Frontal cortex (tissue), 4 donors: ENCODE measurements around the gene POP5. TPM values are rescaled to one million over a fixed set of nuclear protein-coding genes. Genes with fewer than 3 reads are reported as not detected.

Experiments
- DNase-seq, 2 donors: peaks; one replicate each; pipeline ENCODE4 v3.0.0; 2012; ENCODE audit warnings: low spot score in 2 of 2
- FAIRE-seq: peaks from 2 replicates; lab custom pipeline; 2012; peaks lifted over from hg19 to GRCh38; lab: Jason Lieb, UNC
- total RNA-seq: library from RNA; depleted of rRNA; stranded (reverse); fragments of >200 nt; gene quantifications from one replicate; pipeline ENCODE4 v1.2.3, GENCODE V29; 2014
- donor health status: control.
- donor health status: control.
- donor health status: control.

Gene POP5
- total RNA-seq, 1 donor from 2014 or later, result 27.3 TPM

DNA sequence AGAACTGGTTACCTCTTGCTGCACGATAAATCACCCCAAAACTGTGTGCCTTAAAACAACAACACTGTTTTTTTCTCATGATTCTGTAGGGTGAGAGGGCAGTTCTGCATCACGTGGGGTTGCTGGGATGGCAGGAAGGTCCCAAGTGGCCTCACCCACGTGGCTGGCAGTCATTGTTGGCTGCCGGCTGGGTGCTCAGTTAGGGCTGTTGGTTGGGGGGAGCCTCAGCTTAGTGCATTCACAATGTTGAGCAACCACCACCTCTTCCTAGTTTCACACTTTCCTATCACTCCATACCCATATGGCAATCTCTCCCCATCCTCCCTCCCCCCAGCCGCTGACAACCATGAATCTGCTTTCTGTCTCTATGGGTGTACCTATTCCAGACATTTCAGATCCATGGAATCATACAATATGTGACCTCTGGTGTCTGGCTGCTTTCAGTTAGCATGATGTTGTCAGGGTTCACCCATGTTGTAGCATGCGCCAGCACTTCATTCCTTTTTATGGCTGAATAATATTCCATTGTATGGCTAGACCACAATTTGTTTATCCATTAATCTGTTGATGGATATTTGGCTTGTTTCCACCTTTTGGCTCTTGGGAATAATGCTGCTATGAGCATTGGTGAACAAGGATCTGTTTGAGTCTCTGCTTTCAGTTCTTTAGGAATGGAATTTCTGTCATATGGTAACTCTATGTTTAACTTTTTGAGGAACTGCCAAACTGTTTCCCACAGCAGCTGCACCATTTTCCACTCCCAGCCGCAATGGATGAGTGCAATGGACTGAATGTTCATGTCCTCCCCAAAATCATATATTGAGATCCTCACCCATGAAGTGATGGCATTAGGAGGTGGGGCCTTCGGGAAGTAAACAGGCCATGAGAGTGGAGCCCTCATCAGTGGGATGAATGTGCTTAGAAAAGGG lies 11.2 kb upstream of the POP5 start:
- FAIRE-seq (no peak), DNase-seq (no peak)

DNA sequence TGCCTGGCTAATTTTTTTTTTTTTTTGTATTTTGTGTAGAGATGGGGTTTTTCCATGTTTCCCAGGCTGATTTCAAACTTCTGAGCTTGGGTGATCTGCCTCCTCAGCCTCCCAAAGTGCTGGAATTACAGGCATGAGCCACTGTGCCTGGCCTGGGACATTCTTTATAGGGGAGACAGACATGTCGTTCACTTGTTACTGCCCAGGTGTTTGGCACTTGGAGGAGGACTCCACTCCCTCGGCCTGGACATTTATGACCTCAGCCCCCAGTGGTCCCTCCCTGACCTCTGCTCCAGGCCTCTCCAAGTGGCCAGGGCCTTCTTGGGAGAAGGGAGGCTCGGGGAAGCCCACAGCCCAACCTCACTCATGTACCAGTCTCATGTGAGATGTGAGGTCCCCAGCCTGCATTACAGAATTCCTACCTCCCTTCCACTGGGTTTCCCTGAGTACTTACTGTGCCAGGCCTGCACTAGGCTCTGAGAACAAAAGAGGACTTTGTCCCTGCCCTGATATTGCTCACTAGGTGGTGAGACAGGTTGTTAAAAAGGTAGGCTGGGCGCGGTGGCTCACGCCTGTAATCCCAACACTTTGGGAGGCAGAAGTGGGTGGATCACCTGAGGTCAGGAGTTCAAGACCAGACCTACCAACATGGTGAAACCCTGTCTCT lies 9.7 kb upstream of the POP5 start:
- FAIRE-seq (no peak), DNase-seq (no peak)

DNA sequence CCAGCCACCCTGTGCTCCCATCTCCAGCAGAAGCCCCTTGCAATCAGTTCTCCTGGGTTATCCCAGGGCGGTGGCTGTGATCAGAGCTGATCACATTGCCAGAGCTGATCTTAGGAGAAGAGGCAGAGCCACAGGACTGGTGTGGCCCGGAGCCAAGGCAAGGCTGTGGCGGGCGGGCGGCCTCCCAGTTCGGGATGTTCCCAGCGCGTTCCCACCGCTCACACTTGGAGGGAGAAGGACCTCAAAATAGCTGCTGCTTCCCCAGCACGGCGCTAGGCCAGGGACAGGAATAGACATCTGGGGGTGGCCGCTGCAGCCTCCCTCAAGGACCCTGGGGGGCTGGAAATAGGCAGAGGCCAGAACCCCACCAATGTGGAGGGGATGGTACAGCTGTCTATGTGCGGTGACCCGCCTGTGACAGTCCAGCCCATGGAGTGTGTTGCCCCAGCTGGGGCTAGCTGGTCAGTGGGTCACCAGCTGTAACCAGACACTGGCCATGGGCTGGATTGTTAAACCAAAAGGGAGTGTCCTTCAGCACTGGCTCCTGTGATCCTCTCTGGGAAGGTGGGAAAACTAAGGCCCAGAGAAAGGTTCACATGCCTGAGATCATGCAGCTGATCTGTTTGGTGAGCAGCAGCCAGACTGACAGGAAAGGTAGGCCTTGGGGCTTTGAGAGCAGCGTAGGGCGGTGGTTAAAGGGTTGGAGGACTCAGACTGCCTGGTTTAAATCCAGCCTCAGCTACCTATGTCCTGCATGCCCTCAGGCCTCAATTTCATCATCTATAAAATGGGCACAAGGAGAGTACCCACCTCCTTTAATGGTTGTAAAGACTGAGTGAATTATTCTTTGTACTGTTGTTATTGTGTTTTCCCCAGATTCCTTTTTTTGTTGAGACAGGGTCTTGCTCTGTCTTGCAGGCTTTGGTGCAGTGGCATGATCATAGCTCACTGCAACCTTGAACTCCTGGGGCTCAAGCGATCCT lies 8.0 kb upstream of the POP5 start:
- DNase-seq (peak in 1 of 2 donors; percentile 37), FAIRE-seq (no peak)

DNA sequence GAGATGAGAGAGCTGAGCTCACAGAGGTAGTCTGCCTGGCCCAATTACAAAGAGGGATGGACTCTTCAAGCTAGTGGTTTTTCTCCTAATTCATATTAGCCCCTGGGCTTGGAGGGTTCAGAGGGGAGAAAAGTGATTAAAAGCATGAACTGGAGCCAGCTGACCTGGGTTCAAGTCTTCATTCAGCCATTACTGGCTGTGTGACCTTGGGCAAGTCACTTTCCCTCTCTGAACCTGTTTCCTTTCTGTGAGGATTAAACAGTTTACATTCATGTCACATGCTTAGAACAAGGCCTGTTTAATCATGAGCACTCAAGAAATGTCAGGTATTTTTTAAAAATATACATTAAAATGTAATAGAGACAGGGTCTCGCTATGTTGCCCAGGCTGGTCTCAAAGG lies 7.2 kb upstream of the POP5 start:
- no peak for DNase-seq
- no peak for FAIRE-seq

DNA sequence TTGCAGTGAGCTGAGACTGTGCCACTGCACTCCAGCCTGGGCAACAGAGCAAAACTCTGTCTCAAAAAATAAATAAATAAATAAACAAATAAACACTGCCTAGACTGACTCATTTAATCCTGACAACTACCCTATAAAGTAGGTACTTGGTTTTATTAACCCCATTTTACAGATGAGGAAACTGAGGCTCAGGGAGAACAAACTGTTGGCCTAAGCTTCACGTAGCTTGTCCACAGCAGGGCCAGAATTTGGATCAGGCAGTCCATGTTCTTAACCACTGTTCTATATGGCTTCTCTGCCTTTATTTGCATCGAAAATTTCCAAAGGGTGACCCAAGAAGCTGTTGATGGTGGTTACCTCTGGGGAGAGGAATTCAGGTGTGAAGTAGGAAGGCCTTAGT lies 5.7 kb upstream of the POP5 start:
- no peak for FAIRE-seq
- DNase-seq, result no peak

DNA sequence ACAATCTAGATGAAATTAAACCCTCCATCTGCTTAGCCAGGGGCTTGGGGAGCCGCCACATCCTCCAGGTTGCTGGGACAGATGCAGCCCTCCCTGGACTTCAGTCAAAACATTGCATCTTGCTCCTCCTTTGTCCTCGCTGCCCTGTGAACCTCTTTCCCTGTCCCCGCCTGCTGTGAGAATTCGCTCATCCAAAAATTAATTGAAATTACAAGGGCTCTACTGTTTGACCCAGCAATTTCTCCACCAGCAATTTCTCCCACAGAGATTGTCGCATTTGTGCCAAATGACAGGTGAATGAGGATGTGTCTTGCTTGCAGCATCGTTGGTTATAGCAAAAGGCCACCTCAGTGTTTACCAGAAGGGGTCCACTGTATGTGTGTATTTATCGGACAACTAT lies 5.0 kb upstream of the POP5 start:
- DNase-seq (no peak), FAIRE-seq (no peak)

DNA sequence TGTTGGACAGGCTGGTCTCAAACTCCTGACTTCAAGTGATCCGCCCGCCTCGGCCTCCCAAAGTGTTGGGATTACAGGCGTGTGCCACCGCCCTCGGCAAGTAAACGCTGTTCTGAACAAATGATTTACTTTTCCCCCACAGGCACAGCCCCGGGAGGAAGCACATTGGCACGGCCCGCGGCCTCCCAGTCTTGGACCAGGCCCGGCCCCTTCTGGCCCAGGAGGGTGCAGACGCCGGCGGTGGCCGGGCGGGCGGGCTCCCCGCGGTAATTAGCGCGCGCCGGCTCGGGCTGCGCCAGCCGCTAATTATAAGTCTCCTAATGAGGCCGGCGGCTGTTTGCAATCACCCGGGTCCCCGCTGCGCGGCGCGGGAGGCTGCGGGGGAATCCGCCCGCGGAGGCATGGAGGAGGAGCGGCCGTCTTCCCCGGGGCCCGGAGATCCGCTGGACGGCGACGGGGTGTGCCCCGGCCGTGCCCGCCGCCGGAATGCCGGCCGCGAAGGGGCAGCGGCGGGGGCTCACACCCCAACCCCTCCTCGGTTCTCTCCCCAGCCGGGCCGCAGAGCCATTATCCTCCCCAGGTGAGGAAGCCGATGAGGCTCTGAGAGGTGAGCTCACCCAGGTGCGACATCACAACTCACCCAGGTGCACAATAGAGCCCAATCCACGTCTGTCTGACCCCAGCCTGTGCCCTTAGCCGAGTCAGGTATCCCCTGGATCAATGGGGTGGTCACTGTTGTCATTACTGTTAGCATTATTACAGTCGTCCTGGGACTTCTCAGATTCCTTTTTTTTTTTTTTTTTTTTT lies 3.3 kb upstream of the POP5 start:
- no peak for FAIRE-seq
- peak; percentile 48 to 58 for DNase-seq

DNA sequence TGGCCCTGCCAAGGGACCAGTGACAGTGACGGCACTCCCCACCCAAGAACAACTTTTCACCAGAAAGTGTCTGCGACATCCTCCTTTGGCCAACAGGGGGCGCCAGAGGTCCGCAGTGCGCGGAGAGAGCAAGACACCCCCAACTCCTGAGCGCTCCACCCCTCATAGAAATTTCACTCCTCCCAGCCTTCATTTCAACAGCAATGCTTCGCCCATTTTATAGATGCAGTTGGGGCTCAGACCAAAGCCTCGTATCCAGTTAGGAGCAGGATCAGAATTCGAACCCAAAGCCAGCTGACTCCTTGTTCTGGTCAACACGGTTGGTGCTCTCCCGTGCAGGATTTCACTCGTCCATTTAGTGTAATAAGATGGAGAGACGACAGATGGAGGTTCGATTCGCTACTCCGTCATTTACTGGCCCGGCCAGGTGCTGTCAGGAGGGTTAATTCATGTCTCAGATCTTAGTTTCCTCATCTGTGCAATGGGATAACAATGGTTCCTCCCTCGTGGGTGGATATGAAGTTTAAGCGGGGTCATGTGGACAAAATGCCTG lies 2.4 kb upstream of the POP5 start:
- DNase-seq, result peak; percentile 74 to 75
- no peak for FAIRE-seq

DNA sequence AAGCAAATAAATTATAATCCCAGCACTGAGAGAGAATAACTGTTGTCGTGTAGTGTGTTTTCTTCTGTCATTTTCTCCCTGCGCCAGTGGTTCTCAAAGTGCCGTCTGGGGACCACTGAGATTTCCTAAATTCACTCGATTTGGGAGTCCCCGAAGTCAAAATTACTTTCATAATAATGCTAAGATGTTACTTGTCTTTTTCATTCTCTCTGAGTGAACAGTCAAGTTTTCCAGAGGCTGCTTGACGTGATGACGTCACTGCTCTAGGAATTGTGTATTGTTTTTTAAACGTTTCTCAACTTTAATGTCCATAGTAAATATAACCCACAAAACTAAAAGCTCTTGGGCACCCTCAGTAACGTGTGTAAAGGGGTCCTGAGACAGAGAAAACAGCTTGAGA lies 796 bp upstream of the POP5 start:
- FAIRE-seq (no peak), DNase-seq (no peak)

DNA sequence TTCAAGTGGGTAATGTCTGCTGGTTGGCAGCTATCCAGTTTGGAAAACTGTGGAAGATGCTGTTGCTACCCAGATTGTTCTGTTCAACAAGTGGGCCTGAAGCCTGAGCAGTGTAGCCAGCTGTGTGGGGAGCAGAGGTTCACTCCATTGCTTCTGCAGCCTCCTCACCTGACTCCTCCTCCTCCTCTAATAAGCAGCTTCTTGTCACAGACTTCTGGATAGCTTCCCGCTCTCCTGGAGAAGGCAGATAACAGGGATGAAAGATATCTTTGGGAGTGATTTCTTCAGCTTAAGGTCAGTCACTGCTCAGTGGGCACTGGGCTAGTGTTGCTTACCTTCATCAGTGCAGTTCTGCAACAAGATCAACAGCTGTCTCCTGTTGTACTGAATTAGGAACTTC lies 2.0 kb downstream of the POP5 start:
- no peak for DNase-seq
- no peak for FAIRE-seq

DNA sequence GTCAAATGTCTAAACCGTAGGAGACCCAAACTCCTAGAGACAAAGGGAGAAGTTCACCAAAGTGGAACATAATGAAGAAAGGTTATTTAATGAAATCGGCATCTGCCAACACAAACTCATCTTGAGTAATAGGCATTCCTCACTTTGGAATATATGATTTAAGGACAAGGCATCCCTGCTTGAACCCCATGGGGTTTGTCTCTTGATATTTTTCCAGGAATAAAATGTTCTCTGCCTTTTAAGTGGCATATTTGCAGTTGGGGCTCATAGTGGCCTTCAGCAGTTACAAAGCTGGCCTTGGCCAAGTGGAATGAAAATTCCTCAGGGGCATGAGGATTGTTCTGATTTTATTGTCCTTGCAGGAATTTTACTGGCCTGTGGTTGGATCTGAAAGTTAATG lies 7.1 kb downstream of the POP5 start:
- no peak for FAIRE-seq
- DNase-seq, result no peak

DNA sequence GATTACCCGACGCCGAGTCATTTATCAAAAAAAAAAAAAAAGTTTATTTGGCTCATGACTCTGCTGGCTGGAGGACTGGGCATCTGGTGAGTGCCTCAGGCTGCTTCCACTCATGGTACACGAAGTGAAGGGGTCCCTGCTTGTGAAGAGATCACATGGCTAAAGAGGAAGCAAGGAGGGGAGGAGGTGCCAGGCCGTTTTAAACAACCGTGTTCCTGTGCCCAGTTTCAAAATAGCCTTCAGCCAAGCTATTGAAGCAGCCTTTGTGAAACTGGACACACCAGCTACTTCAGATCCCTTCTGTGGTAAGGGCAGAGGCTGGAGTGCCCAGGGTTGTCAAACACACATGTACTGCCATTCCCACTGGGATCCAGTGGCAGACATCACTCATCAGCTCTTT lies 7.6 kb downstream of the POP5 start:
- no peak for DNase-seq
- no peak for FAIRE-seq

DNA sequence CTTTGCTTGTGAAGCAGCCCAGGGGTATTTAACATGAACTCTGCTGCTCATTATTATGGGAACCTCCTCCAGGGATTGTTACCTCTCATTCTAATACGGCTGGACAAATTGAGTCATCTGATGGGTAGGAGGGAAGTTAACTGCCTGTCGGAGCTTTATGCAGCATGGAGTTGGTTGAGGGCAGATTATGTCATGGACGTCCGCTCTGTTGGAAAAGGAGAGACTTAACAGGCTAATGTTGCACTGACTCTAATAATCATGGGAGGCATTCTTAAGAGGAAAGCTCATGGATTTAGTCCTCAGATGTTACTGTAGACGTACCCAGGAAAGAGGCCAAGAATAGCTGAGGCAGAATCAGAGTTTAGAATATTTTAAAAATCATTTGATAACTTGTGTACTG lies 9.9 kb downstream of the POP5 start:
- FAIRE-seq (no peak), DNase-seq (no peak)

DNA sequence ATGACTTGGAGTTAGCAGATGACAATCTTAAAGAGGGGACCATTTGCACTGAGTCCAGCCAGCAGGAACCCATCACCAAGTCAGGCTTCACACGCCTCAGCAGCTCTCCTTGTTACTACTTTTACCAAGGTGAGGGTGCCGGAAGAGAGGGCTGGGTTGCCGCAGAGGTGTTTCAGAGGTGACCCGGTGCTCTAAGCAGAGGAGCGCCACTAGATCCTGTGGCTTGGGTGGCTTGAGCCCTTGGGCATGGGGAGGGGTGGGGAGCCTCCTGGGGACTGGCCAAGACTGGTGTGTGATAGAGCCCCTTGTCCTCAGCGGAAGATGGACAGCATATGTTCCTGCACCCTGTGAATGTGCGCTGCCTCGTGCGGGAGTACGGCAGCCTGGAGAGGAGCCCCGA lies 17.7 kb downstream of the POP5 start:
- FAIRE-seq (no peak), DNase-seq (no peak)

DNA sequence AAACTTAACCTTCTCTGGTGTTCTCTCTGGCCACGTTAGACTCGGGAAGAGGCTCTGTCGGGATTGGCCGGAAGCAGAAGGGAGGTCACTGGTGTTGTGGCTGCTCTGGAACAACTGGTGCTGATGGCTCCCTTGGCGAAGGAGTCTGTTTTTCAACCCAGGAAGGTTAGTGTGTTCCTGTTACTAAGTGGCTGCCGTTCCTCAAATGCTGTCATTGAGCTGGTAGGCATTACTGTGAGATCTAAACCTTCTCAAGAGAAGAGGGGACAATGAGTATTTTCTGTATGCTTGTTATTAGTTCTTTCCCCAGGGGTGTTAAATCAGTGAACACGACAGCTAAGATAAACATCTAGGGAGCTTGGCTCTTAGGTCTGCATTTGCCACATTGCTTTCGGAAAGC lies 18.3 kb downstream of the POP5 start:
- FAIRE-seq (no peak), DNase-seq (no peak)

DNA sequence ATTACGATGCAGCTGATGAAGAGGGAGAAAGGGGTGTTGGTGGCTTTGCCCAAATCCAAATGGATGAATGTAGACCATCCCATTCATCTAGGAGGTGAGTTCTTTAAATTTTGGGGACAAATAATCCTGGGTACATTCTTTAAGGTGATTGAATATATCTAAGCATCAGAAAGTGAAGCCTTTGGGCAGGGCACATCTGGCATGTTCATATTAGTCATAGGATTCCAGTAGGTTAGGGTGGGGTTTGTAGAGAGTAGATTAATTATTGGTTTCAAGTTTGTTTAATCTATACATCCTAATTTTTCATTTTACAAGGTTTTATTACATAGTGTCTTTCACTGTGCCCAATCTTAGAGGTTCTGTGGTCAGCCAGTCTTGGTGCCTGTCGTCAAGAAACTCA lies 23.6 kb downstream of the POP5 start:
- FAIRE-seq, result no peak
- DNase-seq, result no peak

DNA sequence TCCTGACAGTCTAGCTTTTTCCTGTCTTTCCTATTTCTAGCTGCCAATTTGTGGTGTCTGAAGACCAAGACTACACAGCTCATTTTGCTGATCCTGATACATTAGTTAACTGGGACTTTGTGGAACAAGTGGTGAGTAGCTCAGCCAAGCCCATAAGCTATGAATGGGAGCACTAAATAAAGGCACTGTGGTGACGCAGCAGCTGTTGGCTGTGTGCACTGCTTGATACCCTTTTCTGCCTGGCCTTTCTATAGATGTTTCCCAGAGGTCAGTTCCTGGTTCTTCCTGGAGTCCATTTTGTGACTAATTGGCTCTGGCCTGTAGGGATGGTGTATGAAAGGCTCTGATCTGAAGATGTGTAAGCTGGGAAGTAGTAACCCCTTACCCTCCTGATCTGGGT lies 26.5 kb downstream of the POP5 start:
- peak in 1 of 2 donors; percentile 33 for DNase-seq
- no peak for FAIRE-seq

DNA sequence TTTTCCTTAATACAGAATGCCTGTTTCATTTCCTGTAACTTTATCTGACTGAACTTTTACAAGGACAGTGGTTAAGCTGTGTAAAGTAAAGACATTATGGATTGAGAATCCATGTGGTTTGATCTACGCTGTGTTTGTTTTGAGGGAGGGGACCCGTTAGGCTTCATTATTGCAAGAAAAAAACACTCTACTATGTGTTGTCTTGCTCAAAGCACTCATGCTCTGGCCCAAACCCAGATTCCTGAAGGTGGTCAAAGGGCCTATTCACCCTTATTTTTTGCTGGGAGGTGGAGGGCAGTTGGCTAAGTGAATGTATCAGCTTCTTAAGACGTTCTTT lies 35.2 kb downstream of the POP5 start:
- DNase-seq (no peak), FAIRE-seq (no peak)

DNA sequence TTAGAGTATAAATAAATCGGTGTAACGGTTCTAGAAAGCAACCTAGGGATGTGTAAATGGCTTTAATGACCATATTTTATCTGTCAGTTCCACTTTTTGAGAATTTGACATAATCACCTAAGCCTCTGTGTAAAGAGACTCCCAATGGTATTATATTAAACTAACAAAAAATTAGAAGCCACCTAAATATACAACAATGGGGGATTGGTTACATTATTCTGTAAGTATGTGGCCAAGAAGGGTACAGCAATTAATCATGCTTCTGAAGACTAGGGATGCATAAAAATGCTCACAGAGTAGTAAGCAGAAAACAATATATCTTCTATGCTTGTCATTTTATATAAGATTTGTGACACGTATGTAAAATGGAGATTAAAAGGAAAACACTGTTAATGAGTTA lies 36.5 kb downstream of the POP5 start:
- DNase-seq, result no peak
- no peak for FAIRE-seq
